Sigmoid colon (tissue), 7 donors: ENCODE data around the gene CDRT15L2. TPM values are rescaled to one million over a fixed set of nuclear protein-coding genes. Genes with fewer than 3 reads are reported as not detected.
A peak's percentile ranks its signal among the peaks of the same experiment; 100 is the strongest.
"Not testable (repeated sequence)": the region's sequence is repeated elsewhere in the genome, so short reads cannot be mapped to it uniquely, and the experiment has no call there.

Experiments
- DNase-seq: peaks from one replicate; pipeline ENCODE4 v3.0.0-alpha.2; 2019
- H3K27ac ChIP-seq, 4 donors: fragments of 200-600 bp; sonication (generic); one replicate each; pipeline ENCODE4 v1.5.1; 2016 to 2019; ENCODE audit warnings: mild to moderate bottlenecking in 1 of 4
- H3K27me3 ChIP-seq, 3 donors: fragments of 200-600 bp; sonication (generic); one replicate each; pipeline ENCODE4 v1.5.1; 2019; ENCODE audit warnings: mild to moderate bottlenecking in 1 of 3
- H3K36me3 ChIP-seq, 4 donors: fragments of 200-600 bp; sonication (generic); one replicate each; pipeline ENCODE4 v1.5.1; 2016 to 2019
- H3K4me1 ChIP-seq, 4 donors: fragments of 200-600 bp; sonication (generic); one replicate each; pipeline ENCODE4 v1.5.1; 2017 to 2019
- H3K4me3 ChIP-seq, 4 donors: fragments of 200-600 bp; sonication (generic); one replicate each; pipeline ENCODE4 v1.5.1; 2017 to 2019; ENCODE audit warnings: mild to moderate bottlenecking in 2 of 4, moderate library complexity in 1 of 4
- H3K9me3 ChIP-seq, 4 donors: fragments of 200-600 bp in 3 of 4; sonication (generic) in 3 of 4; one replicate each; pipeline versions ENCODE4 v1.5.1 to v1.6.1; 2013 to 2019
- EP300 ChIP-seq, 4 donors: sonication (generic); formaldehyde crosslinking; IDR thresholded peaks; one replicate each; pipeline ENCODE4 v1.6.1; 2017; ENCODE audit warnings: antibody characterized with exemption in 4 of 4
- POLR2A ChIP-seq, 2 donors: fragments of 450-650 bp; IDR thresholded peaks; one replicate each; pipeline ENCODE4 v1.6.1; 2016; ENCODE audit warnings: antibody characterized with exemption in 2 of 2, mild to moderate bottlenecking in 2 of 2, moderate library complexity in 2 of 2
- POLR2AphosphoS5 ChIP-seq, 4 donors: sonication (generic); formaldehyde crosslinking; IDR thresholded peaks; one replicate each; pipeline ENCODE4 v1.6.1; 2017; ENCODE audit warnings: antibody characterized with exemption in 4 of 4
- WGBS, 2 donors: extraction: QIAGEN DNeasy Blood & Tissue Kit; methylation state at CpG; one replicate each; pipeline ENCODE4 v1.1.7; 2013; 5-methylcytosine and 5-hydroxymethylcytosine counted together
- intact Hi-C: fragments of 100-400 bp; cut with DNase I; formaldehyde crosslinking; loops from one replicate; pipeline ENCODE4 v1.15.1; 2023
- polyA plus RNA-seq, 3 donors: library from polyadenylated mRNA; stranded (reverse); fragments of 200-250 nt; gene quantifications; one replicate each; pipeline ENCODE4 v1.2.3, GENCODE V29; 2013
- total RNA-seq, 4 donors: library from RNA; depleted of rRNA; stranded (reverse); fragments of >200 nt; gene quantifications; one replicate each; pipeline ENCODE4 v1.1.0, GENCODE V29; 2016
- TF ChIP-seq, protein P1 (sequence below), 4 experiments: fragments of 450-650 bp in 3 of 4; fragments of 200-600 bp in 1 of 4; IDR thresholded peaks; one replicate each; pipeline ENCODE4 v1.5.1; 2016 to 2019; ENCODE audit warnings: antibody characterized with exemption in 4 of 4, mild to moderate bottlenecking in 3 of 4, moderate library complexity in 2 of 4
- donor health status: healthy with polysubstance abuse.
- donor health status: Bipolar disorder and iron deficiency.
- donor health status: healthy.

Gene CDRT15L2
- total and polyA plus RNA-seq, 7 donors, result not detected

GRCh38 chr17:20583891-20584577 lies 4.5 kb downstream of the CDRT15L2 start:
- H3K27ac ChIP-seq, DNase-seq, H3K4me3 ChIP-seq, H3K4me1 ChIP-seq, H3K36me3 ChIP-seq, H3K9me3 ChIP-seq, intact Hi-C loops: not testable (repeated sequence)
- 67 to 87% methylated on average over 9 of the region's 14 CpGs for whole genome bisulfite sequencing, 2 donors
- peaks cover 0 to 15% (median 8%) of the 10 kb centered on the region in 3 donors for H3K27me3 ChIP-seq
- TF ChIP-seq POLR2AphosphoS5 (IDR thresholded peaks at IDR 0.05), result peak in 2 of 4 donors; percentile 24 to 32

DNA sequence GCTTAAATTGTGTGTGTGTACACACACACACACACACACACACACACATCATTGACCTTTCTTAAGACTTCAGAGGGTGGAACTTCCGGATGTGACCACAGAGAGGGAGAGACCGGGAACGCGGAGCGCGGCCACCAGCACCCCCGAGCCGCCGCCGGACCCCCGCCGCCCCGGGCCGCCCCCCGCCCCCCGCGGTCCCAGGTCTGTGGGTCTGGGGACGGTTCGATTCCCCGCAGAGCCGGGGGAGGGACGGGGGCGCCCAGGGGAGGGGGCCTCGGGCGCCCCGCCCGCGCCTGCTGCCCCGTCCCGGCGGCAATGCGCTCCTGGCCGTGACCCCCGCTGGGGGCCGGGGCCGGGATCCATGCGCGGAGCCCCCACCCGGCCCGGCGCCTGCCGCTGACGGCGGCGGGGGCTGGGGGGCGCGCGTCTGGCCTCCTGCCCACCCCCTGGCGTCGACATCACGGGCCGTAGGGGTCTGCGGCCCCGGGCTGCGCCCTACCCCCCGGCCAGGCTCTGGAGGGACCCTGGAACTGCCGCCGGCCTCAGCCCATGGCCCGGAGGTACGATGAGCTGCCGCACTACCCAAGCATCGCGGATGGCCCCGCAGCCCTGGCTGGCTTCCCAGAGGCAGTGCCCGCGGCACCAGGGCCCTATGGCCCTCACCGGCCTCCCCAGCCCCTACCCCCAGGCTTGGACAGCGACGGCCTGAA lies 9.4 kb downstream of the CDRT15L2 start:
- DNase-seq, H3K9me3 ChIP-seq, H3K36me3 ChIP-seq, H3K4me1 ChIP-seq, H3K27ac ChIP-seq, intact Hi-C loops: not testable (repeated sequence)
- 15 to 17% methylated on average over 68 to 69 of the region's 69 CpGs for WGBS, 2 donors
- Histone ChIP-seq H3K27me3 (peaks cover 0 to 24% (median 8%) of the 10 kb centered on the region in 3 donors), H3K4me3 (peak overlapping the region in 3 of 4 donors; percentile 25 to 34 (median 34))

- H3K27ac ChIP-seq, DNase-seq, H3K4me1 ChIP-seq, H3K36me3 ChIP-seq, H3K9me3 ChIP-seq, intact Hi-C loops: not testable (repeated sequence)
- WGBS, 2 donors, result 90 to 92% methylated on average over 17 of the region's 17 CpGs
- peaks cover 0 to 24% (median 8%) of the 10 kb centered on the region in 3 donors for H3K27me3 ChIP-seq
- peak overlapping the region in 1 of 4 donors; percentile 34 for H3K4me3 ChIP-seq
Measured at GRCh38 chr17:20589454-20589810, 9.9 kb downstream of the CDRT15L2 start.

- intact Hi-C loops, DNase-seq, H3K36me3 ChIP-seq, H3K27ac ChIP-seq, H3K4me3 ChIP-seq, H3K4me1 ChIP-seq, H3K9me3 ChIP-seq: not testable (repeated sequence)
- peaks cover 0 to 24% (median 8%) of the 10 kb centered on the region in 3 donors for H3K27me3 ChIP-seq
- WGBS, 2 donors, result 60 to 77% methylated on average over 2 of the region's 4 CpGs
Measured at GRCh38 chr17:20591040-20591439, 11.5 kb downstream of the CDRT15L2 start.

- DNase-seq, H3K36me3 ChIP-seq, H3K4me1 ChIP-seq, H3K27me3 ChIP-seq, H3K9me3 ChIP-seq, H3K27ac ChIP-seq, intact Hi-C loops, H3K4me3 ChIP-seq: not testable (repeated sequence)
- WGBS, 2 donors, result 94% methylated on average over 1 of the region's 1 CpG
Measured at GRCh38 chr17:20605568-20605967, 26.0 kb downstream of the CDRT15L2 start.

DNA sequence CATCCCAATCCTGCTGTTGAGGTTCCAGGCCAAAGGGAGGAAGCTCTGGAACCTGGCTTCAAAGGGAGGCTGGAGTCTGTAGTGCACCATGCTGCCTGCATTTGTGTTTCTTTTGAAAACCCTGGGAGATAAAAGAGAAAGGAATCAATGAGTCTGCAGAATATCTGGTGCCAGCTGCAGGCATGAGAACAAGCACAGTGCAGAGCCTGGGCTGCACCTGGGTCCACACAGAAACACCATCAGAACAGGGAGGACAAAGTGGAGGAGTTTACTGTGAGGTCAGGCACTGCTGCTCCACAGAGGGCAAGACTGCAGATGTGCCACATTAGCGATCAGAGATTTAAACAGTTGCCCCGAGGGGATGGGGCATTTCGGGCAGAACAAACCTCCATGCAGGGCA lies 30.0 kb downstream of the CDRT15L2 start:
- H3K9me3 ChIP-seq, H3K27ac ChIP-seq, intact Hi-C loops, H3K4me1 ChIP-seq, H3K4me3 ChIP-seq, H3K27me3 ChIP-seq, DNase-seq, H3K36me3 ChIP-seq: not testable (repeated sequence)
- 75 to 76% methylated on average over 2 to 3 of the region's 3 CpGs for WGBS, 2 donors

DNA sequence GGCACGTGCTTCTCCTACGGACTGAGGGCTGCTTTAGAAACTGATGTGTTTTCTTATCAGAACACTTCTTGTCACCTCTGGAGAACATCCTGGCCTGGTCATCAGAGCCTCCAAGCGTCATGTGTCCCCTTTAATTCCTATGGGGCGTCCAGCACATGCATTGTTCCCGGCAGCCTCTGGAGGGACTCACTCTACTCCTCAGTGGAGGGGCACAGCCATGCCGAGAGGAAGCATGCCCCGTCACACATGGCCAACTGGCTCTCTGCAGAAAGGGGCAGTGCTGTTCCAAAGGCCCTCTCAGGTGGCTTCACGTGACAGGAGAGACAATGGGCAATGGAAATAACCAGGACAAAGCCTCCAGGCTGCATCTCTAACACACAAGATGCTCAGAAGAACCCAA lies 31.8 kb downstream of the CDRT15L2 start:
- no peak for DNase-seq
- TF ChIP-seq POLR2AphosphoS5 (IDR thresholded peaks at IDR 0.05), result no peak
- no peak for TF ChIP-seq EP300 (IDR thresholded peaks at IDR 0.05)
- TF ChIP-seq, protein P1, sequence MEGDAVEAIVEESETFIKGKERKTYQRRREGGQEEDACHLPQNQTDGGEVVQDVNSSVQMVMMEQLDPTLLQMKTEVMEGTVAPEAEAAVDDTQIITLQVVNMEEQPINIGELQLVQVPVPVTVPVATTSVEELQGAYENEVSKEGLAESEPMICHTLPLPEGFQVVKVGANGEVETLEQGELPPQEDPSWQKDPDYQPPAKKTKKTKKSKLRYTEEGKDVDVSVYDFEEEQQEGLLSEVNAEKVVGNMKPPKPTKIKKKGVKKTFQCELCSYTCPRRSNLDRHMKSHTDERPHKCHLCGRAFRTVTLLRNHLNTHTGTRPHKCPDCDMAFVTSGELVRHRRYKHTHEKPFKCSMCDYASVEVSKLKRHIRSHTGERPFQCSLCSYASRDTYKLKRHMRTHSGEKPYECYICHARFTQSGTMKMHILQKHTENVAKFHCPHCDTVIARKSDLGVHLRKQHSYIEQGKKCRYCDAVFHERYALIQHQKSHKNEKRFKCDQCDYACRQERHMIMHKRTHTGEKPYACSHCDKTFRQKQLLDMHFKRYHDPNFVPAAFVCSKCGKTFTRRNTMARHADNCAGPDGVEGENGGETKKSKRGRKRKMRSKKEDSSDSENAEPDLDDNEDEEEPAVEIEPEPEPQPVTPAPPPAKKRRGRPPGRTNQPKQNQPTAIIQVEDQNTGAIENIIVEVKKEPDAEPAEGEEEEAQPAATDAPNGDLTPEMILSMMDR (IDR thresholded peaks at IDR 0.05), result no peak
- TF ChIP-seq POLR2A (IDR thresholded peaks at IDR 0.05), result no peak
- H3K27ac ChIP-seq, result no peak overlapping the region
- no peaks in the 10 kb centered on the region for H3K27me3 ChIP-seq
- 88 to 91% methylated on average over 8 of the region's 8 CpGs for WGBS, 2 donors
- no peaks in the 10 kb centered on the region for H3K36me3 ChIP-seq
- no peaks in the 10 kb centered on the region for H3K9me3 ChIP-seq
- H3K4me1 ChIP-seq, result no peaks in the 10 kb centered on the region
- H3K4me3 ChIP-seq, result no peak overlapping the region
- intact Hi-C loops, result no loop called here

- intact Hi-C loops, result no loop called here
- WGBS, 2 donors, result 95% methylated on average over 16 of the region's 16 CpGs
- H3K4me3 ChIP-seq, result no peak overlapping the region
- TF ChIP-seq POLR2A (IDR thresholded peaks at IDR 0.05) (no peak), EP300 (IDR thresholded peaks at IDR 0.05) (no peak)
- no peaks in the 10 kb centered on the region for H3K4me1 ChIP-seq
- H3K27me3 ChIP-seq, result no peaks in the 10 kb centered on the region
- no peaks in the 10 kb centered on the region for H3K36me3 ChIP-seq
- no peak overlapping the region for H3K27ac ChIP-seq
- no peak for DNase-seq
- H3K9me3 ChIP-seq, result no peaks in the 10 kb centered on the region
Measured at GRCh38 chr17:20612635-20613034, 33.1 kb downstream of the CDRT15L2 start.
